HCT116 (cell line): ENCODE measurements around the gene STON2. TPM values are rescaled to one million over a fixed set of nuclear protein-coding genes. Genes with fewer than 3 reads are reported as not detected.

Experiments
- ATAC-seq: fragments of 200-7000 bp; cut with Tn5 transposase; 2 replicates; pipeline ENCODE4 v1.9.1; 2020; ENCODE audit warnings: mild to moderate bottlenecking, moderate library complexity
- BruUV-seq: library from RNA; stranded (reverse); fragments of 400-500 nt; replicated peaks from 2 replicates; lab custom pipeline; 2021; lab: Mats Ljungman, UMichigan
- CTCF ChIA-PET: fragments of 300-600 bp; sonication (Branson Sonifier 250); formaldehyde crosslinking; loops from one replicate; lab custom pipeline; 2021; ENCODE audit warnings: antibody characterized with exemption; lab: Charles Lee
- POLR2A ChIA-PET: fragments of 300-600, 350-600 bp; sonication (Branson Sonifier 250); formaldehyde crosslinking; loops from one replicate; lab custom pipeline; 2021; ENCODE audit warnings: antibody characterized with exemption; lab: Charles Lee
- RAD21 ChIA-PET, 2 experiments: fragments of 300-600 bp; sonication (Branson Sonifier 250); formaldehyde crosslinking; loops; one replicate each; lab custom pipeline; 2023; ENCODE audit warnings: low total read pairs in 2 of 2; ENCODE audit not compliant: uncharacterized antibody in 2 of 2, unreplicated experiment in 2 of 2, low non-redundant PET in 1 of 2; lab: Charles Lee
- DNase-seq: peaks from one replicate; pipeline ENCODE4 v3.0.0-alpha.2; 2010; ENCODE audit warnings: low read depth, low spot score
- H2AFZ ChIP-seq: fragments of 200-600 bp; shearing (Covaris generic), sonication (generic); 2 replicates; pipeline ENCODE4 v1.6.1; 2017; ENCODE audit warnings: low read depth, mixed run types, mixed read lengths, antibody characterized with exemption, low read length; ENCODE audit not compliant: poor library complexity, severe bottlenecking
- H3K27ac ChIP-seq: 2 replicates; pipeline ENCODE4 v1.5.1; 2012; ENCODE audit warnings: low read depth, low read length
- H3K27me3 ChIP-seq: fragments of 200-600 bp; sonication (generic); 2 replicates; pipeline ENCODE4 v1.6.1; 2016; ENCODE audit warnings: mixed run types, low read length, mixed read lengths; ENCODE audit not compliant: insufficient read depth
- H3K36me3 ChIP-seq, 2 experiments: fragments of 200-500 bp in 1 of 2; fragments of 200-600 bp in 1 of 2; sonication (Bioruptor generic) in 1 of 2; sonication (generic) in 1 of 2; 2 replicates each; pipeline versions ENCODE4 v1.5.1 to v1.6.1; 2014 to 2016; ENCODE audit warnings: low read length in 2 of 2, inconsistent platforms in 1 of 2, mixed read lengths in 1 of 2, mixed run types in 1 of 2; ENCODE audit not compliant: insufficient read depth in 2 of 2, control insufficient read depth in 1 of 2
- H3K4me1 ChIP-seq, 2 experiments: fragments of 200-600 bp in 1 of 2; sonication (generic) in 1 of 2; 2 replicates each; pipeline versions ENCODE4 v1.5.1 to v1.6.1; 2012 to 2017; ENCODE audit warnings: low read length in 2 of 2, inconsistent platforms in 1 of 2, mild to moderate bottlenecking in 1 of 2, mixed read lengths in 1 of 2, mixed run types in 1 of 2, moderate library complexity in 1 of 2; ENCODE audit not compliant: insufficient read depth in 2 of 2, control insufficient read depth in 1 of 2
- H3K4me2 ChIP-seq: fragments of 200-600 bp; sonication (generic); 2 replicates; pipeline ENCODE4 v1.6.1; 2017; ENCODE audit warnings: mixed run types, low read length, mixed read lengths
- H3K4me3 ChIP-seq, 2 experiments: fragments of 200-600 bp in 1 of 2; sonication (generic) in 1 of 2; replicated peaks in 1 of 2; 2 replicates each; pipeline ENCODE4 v1.5.1; 2011 to 2016; ENCODE audit warnings: low read length in 2 of 2, control low read depth in 1 of 2, low read depth in 1 of 2, mild to moderate bottlenecking in 1 of 2, mixed read lengths in 1 of 2, mixed run types in 1 of 2
- H3K79me2 ChIP-seq: fragments of 200-600 bp; sonication (generic); 2 replicates; pipeline ENCODE4 v1.6.1; 2017; ENCODE audit warnings: mild to moderate bottlenecking, mixed run types, low read length, moderate library complexity, mixed read lengths; ENCODE audit not compliant: insufficient read depth
- H3K9ac ChIP-seq: fragments of 200-600 bp; sonication (generic); 2 replicates; pipeline ENCODE4 v1.6.1; 2016; ENCODE audit warnings: low read length, mixed read lengths
- H3K9me2 ChIP-seq: fragments of 200-600 bp; sonication (generic), shearing (Covaris generic); 2 replicates; pipeline ENCODE4 v1.6.1; 2017; ENCODE audit warnings: mixed run types, mild to moderate bottlenecking, moderate library complexity; ENCODE audit not compliant: insufficient read depth
- H3K9me3 ChIP-seq, 2 experiments: fragments of 200-500 bp in 1 of 2; fragments of 200-600 bp in 1 of 2; sonication (Bioruptor generic) in 1 of 2; sonication (generic) in 1 of 2; 2 replicates each; pipeline ENCODE4 v1.6.1; 2014 to 2017; ENCODE audit warnings: low read length in 2 of 2, mixed read lengths in 2 of 2, inconsistent platforms in 1 of 2, low read depth in 1 of 2, mild to moderate bottlenecking in 1 of 2, mixed run types in 1 of 2, moderate library complexity in 1 of 2; ENCODE audit not compliant: control insufficient read depth in 1 of 2, insufficient read depth in 1 of 2
- H4K20me1 ChIP-seq: fragments of 200-600 bp; sonication (generic), shearing (Covaris generic); 2 replicates; pipeline ENCODE4 v1.6.1; 2017; ENCODE audit warnings: mixed run types, mild to moderate bottlenecking, moderate library complexity; ENCODE audit not compliant: insufficient read depth
- ATF3 ChIP-seq: IDR thresholded peaks from 2 replicates; pipeline ENCODE4 v1.6.1; 2012
- CEBPB ChIP-seq: IDR thresholded peaks from 2 replicates; pipeline ENCODE4 v1.6.1; 2012; ENCODE audit warnings: low read depth
- EGR1 ChIP-seq: IDR thresholded peaks from 2 replicates; pipeline ENCODE4 v1.6.1; 2012; ENCODE audit warnings: low read depth
- ELF1 ChIP-seq: IDR thresholded peaks from 2 replicates; pipeline ENCODE4 v1.6.1; 2012; ENCODE audit warnings: low read depth, borderline replicate concordance
- EZH2phosphoT487 ChIP-seq: fragments of 200-600 bp; IDR thresholded peaks from 2 replicates; pipeline ENCODE4 v1.6.1; 2018; ENCODE audit warnings: antibody characterized with exemption, borderline replicate concordance
- MAX ChIP-seq: IDR thresholded peaks from 2 replicates; pipeline ENCODE4 v1.6.1; 2012
- POLR2A ChIP-seq: IDR thresholded peaks from 2 replicates; pipeline ENCODE4 v1.7.0; 2011; ENCODE audit warnings: borderline replicate concordance; ENCODE audit not compliant: insufficient read depth, insufficient read length; ENCODE audit errors: extremely low read depth
- RAD21 ChIP-seq: IDR thresholded peaks from 2 replicates; pipeline ENCODE4 v1.6.1; 2012; ENCODE audit warnings: low read depth, mild to moderate bottlenecking
- SP1 ChIP-seq: IDR thresholded peaks from 2 replicates; pipeline ENCODE4 v1.6.1; 2012; ENCODE audit warnings: low read depth
- TCF7L2 ChIP-seq: IDR thresholded peaks from 2 replicates; pipeline ENCODE4 v1.7.0; 2011; ENCODE audit warnings: borderline replicate concordance, inconsistent platforms; ENCODE audit not compliant: insufficient read depth, insufficient read length; ENCODE audit errors: extremely low read depth
- ZBTB33 ChIP-seq: IDR thresholded peaks from 2 replicates; pipeline ENCODE4 v1.6.1; 2011; ENCODE audit warnings: mild to moderate bottlenecking, low read length, moderate library complexity; ENCODE audit not compliant: insufficient replicate concordance; ENCODE audit errors: extremely low read depth
- ZFX ChIP-seq: fragments of 450-650 bp; IDR thresholded peaks from 2 replicates; pipeline ENCODE4 v1.6.1; 2017
- ZNF274 ChIP-seq: fragments of 200-500 bp; sonication (Bioruptor generic); IDR thresholded peaks from 2 replicates; pipeline ENCODE4 v1.6.1; 2014; ENCODE audit warnings: mild to moderate bottlenecking, low read depth, low read length, inconsistent platforms
- intact Hi-C: fragments of 100-400 bp; cut with micrococcal nuclease; formaldehyde crosslinking; loops from 2 replicates; pipeline ENCODE4 v1.10.0; 2022
- total RNA-seq: library from RNA; stranded (reverse); gene quantifications from one replicate; pipeline ENCODE4 v1.2.1, GENCODE V29; 2021; ENCODE audit not compliant: unreplicated experiment

Gene STON2
- total RNA-seq, 1 experiment from 2014 or later = 4.1 TPM

GRCh38 chr14:81398196-81398891, 1.8 kb downstream of the STON2 start:
- CTCF ChIA-PET = no interaction called here
- peaks cover 18 to 39% of the 10 kb centered on the region in 2 experiments for H3K4me1 ChIP-seq

More at GRCh38 chr14:81398196-81398891, 1.8 kb downstream of the STON2 start:
- Histone ChIP-seq H3K9me2 (no peaks in the 10 kb centered on the region), H3K9ac (no peak overlapping the region), H3K9me3 (no peaks in the 10 kb centered on the region), H3K4me2 (no peak overlapping the region), H3K36me3 (no peaks in the 10 kb centered on the region), H3K27me3 (no peaks in the 10 kb centered on the region; the same call in 1 of the 2 replicates), H3K4me3 (no peak overlapping the region), H4K20me1 (no peaks in the 10 kb centered on the region), H2AFZ (no peak overlapping the region), H3K79me2 (no peaks in the 10 kb centered on the region), H3K27ac (no peak overlapping the region)
- intact Hi-C loops = no loop called here
- POLR2A ChIA-PET = no interaction called here
- DNase-seq = no peak
- RAD21 ChIA-PET = no interaction called here
- BruUV-seq = no TSS peak
- no peak for ATAC-seq
- TF ChIP-seq SP1 (no peak), ZFX (no peak), CEBPB (no peak), ATF3 (no peak), POLR2A (no peak), ZBTB33 (no peak), EZH2phosphoT487 (no peak), RAD21 (no peak), MAX (no peak), ZNF274 (no peak), TCF7L2 (no peak), EGR1 (no peak), ELF1 (no peak)
- TF ChIP-seq, all 23 proteins: peak for 0
